Esophagus squamous epithelium (tissue), 5 donors: ENCODE data around the gene GLYATL1. TPM values are rescaled to one million over a fixed set of nuclear protein-coding genes. Genes with fewer than 3 reads are reported as not detected.
A peak's percentile ranks its signal among the peaks of the same experiment; 100 is the strongest.

ENCODE experiments used
- DNase-seq: peaks from one replicate; lab custom pipeline; 2025; lab: John Stamatoyannopoulos, UW
- H3K27ac ChIP-seq, 4 donors: fragments of 200-600 bp; sonication (generic); one replicate each; pipeline ENCODE4 v1.5.1; 2016 to 2019; ENCODE audit warnings: mild to moderate bottlenecking in 1 of 4
- H3K27me3 ChIP-seq, 4 donors: fragments of 200-600 bp; sonication (generic); 1 replicate in 3 of 4; 2 replicates in 1 of 4; pipeline versions ENCODE4 v1.5.1 to v1.6.0; 2017 to 2021; ENCODE audit warnings: antibody characterized with exemption in 1 of 4
- H3K36me3 ChIP-seq, 3 donors: fragments of 200-600 bp; sonication (generic); one replicate each; pipeline ENCODE4 v1.5.1; 2016 to 2019
- H3K4me1 ChIP-seq, 3 donors: fragments of 200-600 bp; sonication (generic); one replicate each; pipeline ENCODE4 v1.5.1; 2017 to 2019
- H3K4me3 ChIP-seq, 4 donors: fragments of 200-600 bp; sonication (generic); 1 replicate in 3 of 4; 2 replicates in 1 of 4; pipeline ENCODE4 v1.5.1; 2016 to 2019; ENCODE audit warnings: mild to moderate bottlenecking in 2 of 4, moderate library complexity in 1 of 4
- H3K9me3 ChIP-seq, 3 donors: fragments of 200-600 bp; sonication (generic); one replicate each; pipeline ENCODE4 v1.5.1; 2016 to 2019
- CTCF ChIP-seq, 6 experiments: fragments of 450-650 bp in 4 of 6; fragments of 200-600 bp in 2 of 6; sonication (generic) in 2 of 6; IDR thresholded peaks; one replicate each; pipeline ENCODE4 v1.5.1; 2016 to 2019; ENCODE audit warnings: antibody characterized with exemption in 6 of 6, mild to moderate bottlenecking in 4 of 6, moderate library complexity in 4 of 6
- POLR2A ChIP-seq, 4 donors: fragments of 450-650 bp; IDR thresholded peaks; one replicate each; pipeline ENCODE4 v1.6.1; 2017; ENCODE audit warnings: antibody characterized with exemption in 4 of 4, mild to moderate bottlenecking in 4 of 4, moderate library complexity in 3 of 4
- WGBS, 2 donors: methylation state at CpG; one replicate each; pipeline ENCODE4 v1.1.5; 2018; 5-methylcytosine and 5-hydroxymethylcytosine counted together
- intact Hi-C: fragments of 100-400 bp; cut with DNase I; formaldehyde crosslinking; loops from one replicate; pipeline ENCODE4 v1.15.0; 2022
- total RNA-seq, 4 donors: library from RNA; depleted of rRNA; stranded (reverse); fragments of >200 nt; gene quantifications; one replicate each; pipeline ENCODE4 v1.1.0, GENCODE V29; 2016
- donor health status: DM: yes; HTN: yes; CAD: no.

Gene GLYATL1
- total RNA-seq, 4 donors from 2014 or later, result not detected

- WGBS, 2 donors, result 16 to 27% methylated on average over 6 to 10 of the region's 41 CpGs
- Histone ChIP-seq H3K9me3 (no peaks in the 10 kb centered on the region), H3K4me1 (peaks cover 3 to 14% (median 7%) of the 10 kb centered on the region in 3 donors), H3K36me3 (no peaks in the 10 kb centered on the region), H3K27me3 (peaks cover 0 to 55% (median 0%) of the 10 kb centered on the region in 4 donors), H3K27ac (peak overlapping the region in 2 of 4 donors; percentile 38 to 40), H3K4me3 (peak overlapping the region in 3 of 4 donors; percentile 27 to 61 (median 36))
- intact Hi-C loops, result no loop called here
- peak in 1 of 6 experiments; percentile 11 for TF ChIP-seq CTCF (IDR thresholded peaks at IDR 0.05)
- TF ChIP-seq POLR2A (IDR thresholded peaks at IDR 0.05), result no peak
- no peak for DNase-seq
Observed at GRCh38 chr11:58905011-58905720, 34.1 kb upstream of the GLYATL1 start.

GRCh38 chr11:58905721-58906547 lies 33.4 kb upstream of the GLYATL1 start:
- Histone ChIP-seq H3K4me3 (peak overlapping the region in 3 of 4 donors; percentile 27 to 61 (median 36)), H3K36me3 (no peaks in the 10 kb centered on the region), H3K27ac (peak overlapping the region in 2 of 4 donors; percentile 38 to 40), H3K27me3 (peaks cover 0 to 52% (median 0%) of the 10 kb centered on the region in 4 donors), H3K9me3 (no peaks in the 10 kb centered on the region), H3K4me1 (peaks cover 3 to 14% (median 7%) of the 10 kb centered on the region in 3 donors)
- TF ChIP-seq POLR2A (IDR thresholded peaks at IDR 0.05) (no peak), CTCF (IDR thresholded peaks at IDR 0.05) (peak in 2 of 6 experiments; percentile 10 to 47)
- intact Hi-C loops, result no loop called here
- WGBS, 2 donors, result 22 to 32% methylated on average over 10 to 13 of the region's 33 CpGs
- no peak for DNase-seq

GRCh38 chr11:58907780-58908179 lies 31.5 kb upstream of the GLYATL1 start:
- intact Hi-C loops, result no loop called here
- no peak overlapping the region for H3K4me3 ChIP-seq
- no peak for DNase-seq
- no peaks in the 10 kb centered on the region for H3K36me3 ChIP-seq
- H3K27me3 ChIP-seq, result peaks cover 0 to 37% (median 0%) of the 10 kb centered on the region in 4 donors
- WGBS, 2 donors, result 77 to 82% methylated on average over 3 of the region's 3 CpGs
- H3K27ac ChIP-seq, result no peak overlapping the region
- TF ChIP-seq CTCF (IDR thresholded peaks at IDR 0.05) (no peak), POLR2A (IDR thresholded peaks at IDR 0.05) (no peak)
- H3K4me1 ChIP-seq, result peaks cover 3 to 14% (median 7%) of the 10 kb centered on the region in 3 donors
- no peaks in the 10 kb centered on the region for H3K9me3 ChIP-seq

GRCh38 chr11:58912124-58912523 lies 27.2 kb upstream of the GLYATL1 start:
- no peak for TF ChIP-seq POLR2A (IDR thresholded peaks at IDR 0.05)
- TF ChIP-seq CTCF (IDR thresholded peaks at IDR 0.05), result no peak
- no peak overlapping the region for H3K27ac ChIP-seq
- no peak overlapping the region for H3K4me3 ChIP-seq
- H3K9me3 ChIP-seq, result peaks cover 0 to 15% (median 14%) of the 10 kb centered on the region in 3 donors
- no peaks in the 10 kb centered on the region for H3K36me3 ChIP-seq
- no peaks in the 10 kb centered on the region for H3K27me3 ChIP-seq
- DNase-seq, result no peak
- intact Hi-C loops, result no loop called here
- no peaks in the 10 kb centered on the region for H3K4me1 ChIP-seq

- intact Hi-C loops, result no loop called here
- H3K4me1 ChIP-seq, result no peaks in the 10 kb centered on the region
- no peak overlapping the region for H3K27ac ChIP-seq
- no peaks in the 10 kb centered on the region for H3K36me3 ChIP-seq
- no peak for DNase-seq
- H3K4me3 ChIP-seq, result no peak overlapping the region
- peaks cover 0 to 28% (median 18%) of the 10 kb centered on the region in 3 donors for H3K9me3 ChIP-seq
- TF ChIP-seq POLR2A (IDR thresholded peaks at IDR 0.05), result no peak
- H3K27me3 ChIP-seq, result no peaks in the 10 kb centered on the region
Observed at GRCh38 chr11:58913685-58914084, 25.6 kb upstream of the GLYATL1 start.
